Activated CD8-positive, alpha-beta memory T cell treated with anti-CD3 and anti-CD28 coated beads for 1 hour (primary cell): ENCODE results near the gene OPTC.

Source experiments
- DNase-seq, 2 donors: peaks; one replicate each; pipeline ENCODE4 v3.0.0-alpha.2; 2020; ENCODE audit warnings: low read depth in 1 of 2; ENCODE audit errors: extremely low read depth in 1 of 2

Gene OPTC

GRCh38 chr1:203555076-203555475, 61.1 kb downstream of the OPTC start:
- DNase-seq, result no peak

- DNase-seq, result no peak
Observed at GRCh38 chr1:203555511-203556046, 61.6 kb downstream of the OPTC start.

- no peak for DNase-seq
Observed at GRCh38 chr1:203556047-203556851, 62.3 kb downstream of the OPTC start.

GRCh38 chr1:203557390-203557789, 63.4 kb downstream of the OPTC start:
- DNase-seq, result no peak

GRCh38 chr1:203558064-203558760, 64.3 kb downstream of the OPTC start:
- no peak for DNase-seq
